ENCODE results near the gene SOHLH1.

The SOHLH1 gene, protein sequence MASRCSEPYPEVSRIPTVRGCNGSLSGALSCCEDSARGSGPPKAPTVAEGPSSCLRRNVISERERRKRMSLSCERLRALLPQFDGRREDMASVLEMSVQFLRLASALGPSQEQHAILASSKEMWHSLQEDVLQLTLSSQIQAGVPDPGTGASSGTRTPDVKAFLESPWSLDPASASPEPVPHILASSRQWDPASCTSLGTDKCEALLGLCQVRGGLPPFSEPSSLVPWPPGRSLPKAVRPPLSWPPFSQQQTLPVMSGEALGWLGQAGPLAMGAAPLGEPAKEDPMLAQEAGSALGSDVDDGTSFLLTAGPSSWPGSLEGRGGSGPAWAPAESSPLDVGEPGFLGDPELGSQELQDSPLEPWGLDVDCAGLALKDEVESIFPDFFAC

DNA sequence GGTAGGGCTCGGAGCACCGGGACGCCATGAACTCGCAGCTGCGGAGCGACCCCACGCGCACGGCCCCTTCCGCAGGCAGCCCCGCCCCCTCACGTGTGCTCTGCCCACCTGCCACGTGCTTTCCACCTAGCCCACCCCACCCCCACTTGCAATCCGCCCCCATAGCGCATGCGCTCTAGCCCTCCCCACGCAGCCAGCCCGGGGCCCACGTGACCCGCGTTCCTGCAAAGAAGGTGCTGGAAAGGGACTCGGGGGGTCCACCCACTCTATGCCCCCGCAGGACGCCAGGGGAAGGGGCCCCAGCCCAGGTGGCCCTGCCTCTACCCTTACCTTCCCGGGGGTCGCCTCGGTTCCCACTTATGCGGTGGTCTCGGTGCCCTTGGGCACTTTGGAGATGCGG, at the start of gene SOHLH1:
SOHLH1 (minus strand) TSS at position 42 of the 400 bp plus-strand sequence; CDS start at position 28, 14 bp downstream.
- no peak for DNase-seq (ENCODE audit: low read depth in 2 of 2)

DNA sequence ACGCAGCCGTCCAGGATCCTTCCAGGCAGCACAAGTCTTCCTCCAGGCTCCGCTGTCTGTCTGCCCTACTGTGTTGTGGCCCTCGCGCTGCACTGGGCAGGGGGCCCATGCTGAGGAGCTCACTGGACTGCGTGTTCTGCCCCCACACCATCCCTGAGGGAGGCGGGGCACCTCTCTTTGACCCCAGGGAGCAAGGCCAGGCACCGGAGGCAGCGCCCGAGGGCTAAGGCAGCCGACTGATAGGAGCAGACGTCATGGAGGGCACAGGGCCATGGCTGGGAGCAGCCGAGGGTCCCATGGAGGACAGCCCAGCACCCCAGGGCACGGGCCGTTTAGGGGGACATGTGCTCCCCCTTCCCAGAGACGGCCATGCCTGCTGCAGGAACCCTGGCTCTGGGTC, 49.4 kb upstream of the SOHLH1 start:
- no peak for DNase-seq (ENCODE audit: low read depth in 2 of 2)

DNA sequence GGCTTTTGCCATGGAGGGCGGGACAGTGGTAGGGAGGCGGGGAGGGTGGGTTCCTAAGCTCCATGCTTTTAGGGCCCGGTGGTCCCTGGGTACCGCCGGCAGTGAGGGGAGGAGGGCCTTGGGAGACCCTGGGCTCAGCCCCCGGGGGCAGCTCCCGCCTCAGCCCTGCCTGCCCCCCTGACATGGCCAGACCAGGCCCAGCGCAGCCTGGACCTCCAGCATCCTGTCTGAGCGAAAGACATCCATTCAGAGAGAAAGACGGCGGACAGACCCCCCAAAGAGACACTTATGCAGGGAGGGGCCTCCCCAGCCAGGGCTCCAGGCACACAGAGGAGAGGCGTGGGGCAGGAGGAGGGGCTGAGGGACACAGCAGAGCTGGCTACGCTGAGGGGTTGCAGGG, 48.0 kb upstream of the SOHLH1 start:
- DNase-seq (ENCODE audit: low read depth in 2 of 2): no peak

DNA sequence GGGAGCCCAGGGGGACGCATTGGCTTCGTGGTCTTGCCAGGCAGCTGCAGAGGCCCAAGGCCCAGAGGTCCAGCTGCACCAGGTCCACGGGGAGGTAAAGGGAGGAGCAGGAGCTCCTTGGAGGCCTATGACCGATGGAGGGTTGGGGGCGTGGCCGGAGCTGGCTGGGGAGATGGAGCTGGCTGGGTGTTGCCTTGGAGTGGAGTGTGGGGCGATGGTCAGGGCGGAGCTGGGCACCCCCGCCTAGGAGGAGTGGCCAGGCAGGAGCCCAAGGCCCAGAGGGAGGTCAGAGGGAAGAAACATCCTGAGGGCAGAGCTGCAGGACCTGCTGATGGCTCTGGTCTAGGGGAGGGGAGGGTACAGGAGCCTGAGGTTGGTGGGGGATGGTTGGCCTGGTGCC, 47.3 kb upstream of the SOHLH1 start:
- no peak for DNase-seq (ENCODE audit: low read depth in 2 of 2)

DNA sequence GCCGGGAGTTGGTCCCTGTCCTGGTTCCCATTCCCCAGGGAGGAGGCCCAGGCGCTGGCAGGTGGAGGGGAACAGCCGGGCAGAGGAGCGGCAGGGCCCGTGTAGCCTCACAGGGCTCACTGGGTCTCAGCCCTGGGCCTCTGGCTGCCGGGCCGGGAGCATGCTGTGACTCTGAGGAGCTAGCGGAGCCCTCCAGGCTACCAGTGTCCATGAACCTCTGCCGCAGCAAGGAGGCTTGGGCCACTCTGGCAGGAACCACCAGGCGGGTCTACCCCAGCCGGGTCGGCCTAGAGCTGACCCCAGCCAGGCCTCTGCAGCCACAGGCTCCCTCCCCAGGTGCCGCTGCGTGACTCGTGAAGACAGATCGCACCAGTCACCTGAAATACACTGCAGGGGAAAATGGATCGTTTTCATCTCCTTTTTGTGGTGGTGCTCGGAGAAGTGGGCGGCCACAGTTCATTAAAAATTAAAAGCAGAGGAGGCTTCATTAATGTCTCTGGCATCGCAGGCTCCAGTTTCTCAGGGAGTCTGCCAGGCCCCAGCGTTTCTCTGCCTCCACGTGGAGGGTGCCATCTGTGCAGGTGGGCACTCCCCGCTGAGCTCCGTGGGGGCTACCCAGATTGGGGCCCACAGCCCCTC, 46.5 kb upstream of the SOHLH1 start:
- DNase-seq (ENCODE audit: low read depth in 2 of 2): no peak

DNA sequence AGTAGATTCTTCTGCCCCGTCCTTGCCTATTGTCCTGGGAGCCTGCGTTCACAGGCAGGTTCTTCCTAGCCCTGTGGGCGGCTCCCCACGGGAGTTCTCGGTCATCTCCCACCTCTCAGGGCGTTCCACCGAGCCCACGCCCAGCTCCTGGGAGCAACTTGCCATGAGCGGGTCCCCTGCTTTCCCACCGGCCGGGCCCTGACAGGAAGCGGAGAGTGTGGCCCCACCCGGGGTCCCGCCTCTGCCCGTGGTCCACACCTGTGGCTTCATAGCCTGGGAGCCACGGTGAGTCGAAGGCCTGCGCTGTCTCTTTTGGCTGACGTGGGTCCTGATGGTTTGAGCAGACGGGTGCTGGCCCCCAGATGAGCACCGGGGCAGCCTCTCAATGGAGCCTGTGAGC, 45.9 kb upstream of the SOHLH1 start:
- no peak for DNase-seq (ENCODE audit: low read depth in 2 of 2)

DNA sequence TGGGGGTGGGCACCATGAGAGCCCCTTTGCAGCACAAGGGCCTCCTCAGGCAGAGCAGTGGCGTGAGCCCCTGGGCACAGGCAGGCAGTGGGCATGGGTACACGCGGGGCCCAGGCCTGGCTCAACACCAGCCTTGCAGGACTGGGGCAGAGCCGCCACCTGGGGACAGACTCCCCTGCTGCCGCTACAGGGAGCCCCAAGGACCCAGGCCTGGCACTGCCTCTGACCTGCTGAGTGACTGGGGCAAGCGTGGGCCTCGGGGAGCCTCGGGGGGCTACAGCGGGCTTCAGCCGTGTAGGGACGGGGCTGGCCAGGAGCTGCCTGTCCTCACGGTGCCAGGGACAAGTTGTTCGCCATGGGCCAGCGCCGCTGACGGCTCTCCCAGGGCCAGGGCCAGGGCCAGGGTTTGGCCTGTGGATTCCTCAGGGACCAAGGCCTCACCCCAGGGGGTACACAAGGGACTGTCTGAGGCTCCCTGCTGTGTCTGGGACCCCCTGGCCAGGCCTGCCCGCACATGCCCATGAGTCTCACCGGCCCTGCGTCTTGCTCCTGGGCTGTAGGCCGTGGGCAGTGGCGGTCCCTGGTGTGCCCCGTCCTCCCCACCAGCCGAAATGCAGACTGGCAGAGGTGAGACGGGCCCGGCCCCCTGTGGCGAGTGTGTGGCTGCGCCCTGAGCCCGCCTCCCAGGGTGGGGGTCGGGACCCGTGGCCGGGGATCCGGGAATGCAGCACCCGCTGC, 45.2 kb upstream of the SOHLH1 start:
- no peak for DNase-seq (ENCODE audit: low read depth in 2 of 2)

DNA sequence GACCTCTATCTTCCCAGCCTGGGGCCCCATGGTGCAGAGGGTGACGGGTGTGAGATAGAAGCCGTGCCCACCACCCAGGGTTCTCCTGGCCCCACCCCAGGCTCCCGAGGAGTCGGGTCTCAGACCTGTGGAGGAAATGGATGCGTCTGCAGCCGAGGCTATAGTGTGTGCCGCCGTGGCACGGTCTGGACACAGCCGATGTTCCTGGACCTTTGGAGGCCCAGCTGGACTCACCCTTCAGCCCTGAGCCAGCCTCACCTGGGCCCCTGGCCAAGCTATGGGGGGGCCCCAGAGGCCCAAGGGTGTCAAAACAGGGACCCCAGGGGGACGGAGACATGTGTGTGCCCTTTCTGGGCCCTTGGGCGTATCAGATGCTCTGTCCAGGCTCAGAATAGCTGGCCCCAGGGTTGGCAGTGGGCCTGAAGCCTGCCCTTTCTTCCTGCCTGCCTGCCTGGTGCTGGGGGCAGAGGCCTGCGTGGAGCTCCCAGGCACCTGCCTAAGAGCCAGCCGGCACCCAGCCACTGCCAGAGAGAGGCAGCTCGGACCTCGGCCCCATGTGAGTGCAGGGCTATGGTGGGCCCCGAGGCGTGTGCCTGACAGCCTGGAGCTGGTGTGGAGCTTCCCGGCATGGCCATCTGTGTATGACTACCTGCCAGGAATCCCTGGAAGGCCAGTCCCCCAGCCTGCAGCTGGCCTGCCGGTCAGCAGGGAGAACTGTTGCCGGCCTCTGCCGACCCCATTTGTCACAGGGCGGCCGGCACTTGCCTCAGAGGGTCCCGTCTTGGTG, 44.5 kb upstream of the SOHLH1 start:
- no peak for DNase-seq (ENCODE audit: low read depth in 2 of 2)

DNA sequence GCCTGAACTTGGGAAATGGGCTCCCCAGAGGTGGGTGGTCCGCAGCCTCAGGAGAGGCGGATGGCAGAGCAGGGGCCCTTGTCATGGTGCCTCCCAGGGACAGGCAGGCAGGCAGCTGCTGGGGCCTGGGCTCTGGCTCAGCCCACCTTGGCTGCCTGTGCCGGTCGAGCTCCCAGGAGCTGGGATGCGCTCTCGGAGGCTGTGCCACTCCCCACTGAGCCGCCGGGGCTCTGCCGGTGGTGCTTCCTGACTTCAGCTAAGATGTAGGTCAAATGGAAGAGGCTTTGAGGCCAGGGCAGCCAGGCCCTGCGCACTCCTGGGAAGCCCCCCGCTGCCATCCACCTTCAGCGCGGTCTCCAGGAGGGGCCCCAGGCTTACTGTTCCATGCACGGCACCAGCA, 43.7 kb upstream of the SOHLH1 start:
- no peak for DNase-seq (ENCODE audit: low read depth in 2 of 2)

DNA sequence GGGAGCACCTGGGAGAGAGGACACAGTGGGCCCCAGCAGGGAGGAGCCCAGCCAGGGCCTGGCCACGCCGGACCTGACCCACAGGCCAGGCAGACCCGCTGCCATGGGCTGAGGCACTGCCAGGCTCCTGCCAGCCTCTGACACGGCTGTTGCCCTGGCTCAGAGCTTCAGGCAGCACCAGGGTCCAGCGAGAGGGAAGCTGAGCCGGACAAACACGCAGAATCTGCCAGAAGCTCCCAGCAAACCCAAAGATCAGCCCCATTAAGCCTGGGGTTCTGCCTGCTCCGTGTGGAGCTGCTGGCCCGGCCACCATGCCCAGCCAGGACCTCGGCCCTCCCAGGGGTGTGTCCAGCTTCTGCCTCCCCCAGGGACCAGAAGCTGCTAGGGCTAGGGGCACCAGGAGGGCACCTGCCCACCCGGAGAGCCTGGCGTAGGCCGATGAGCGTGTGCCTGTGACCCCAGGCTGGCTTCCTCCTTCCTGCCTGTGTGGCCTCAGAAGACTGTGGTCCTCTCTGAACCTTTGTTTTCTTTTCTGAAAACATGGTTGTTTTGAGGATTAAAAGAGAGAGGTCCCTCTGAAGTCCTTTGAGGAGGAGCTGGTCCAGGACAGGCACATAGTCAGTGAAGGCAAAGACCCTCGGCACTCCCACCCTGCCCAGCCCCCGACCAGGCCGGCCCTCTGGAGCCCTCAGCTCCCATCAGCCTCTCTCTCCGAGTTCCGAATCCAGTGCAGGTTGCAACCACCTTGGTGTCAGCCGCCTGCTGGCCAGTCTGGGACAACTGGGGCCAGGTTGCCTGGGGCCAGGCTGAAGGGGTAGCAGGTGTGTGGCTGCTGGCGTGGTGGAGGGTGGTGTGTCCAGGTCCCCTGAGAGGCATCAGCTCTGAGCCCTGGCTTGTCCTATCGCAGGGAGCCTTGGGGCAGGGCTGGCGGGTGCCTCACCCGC, 42.3 kb upstream of the SOHLH1 start:
- DNase-seq (ENCODE audit: low read depth in 2 of 2): no peak

DNA sequence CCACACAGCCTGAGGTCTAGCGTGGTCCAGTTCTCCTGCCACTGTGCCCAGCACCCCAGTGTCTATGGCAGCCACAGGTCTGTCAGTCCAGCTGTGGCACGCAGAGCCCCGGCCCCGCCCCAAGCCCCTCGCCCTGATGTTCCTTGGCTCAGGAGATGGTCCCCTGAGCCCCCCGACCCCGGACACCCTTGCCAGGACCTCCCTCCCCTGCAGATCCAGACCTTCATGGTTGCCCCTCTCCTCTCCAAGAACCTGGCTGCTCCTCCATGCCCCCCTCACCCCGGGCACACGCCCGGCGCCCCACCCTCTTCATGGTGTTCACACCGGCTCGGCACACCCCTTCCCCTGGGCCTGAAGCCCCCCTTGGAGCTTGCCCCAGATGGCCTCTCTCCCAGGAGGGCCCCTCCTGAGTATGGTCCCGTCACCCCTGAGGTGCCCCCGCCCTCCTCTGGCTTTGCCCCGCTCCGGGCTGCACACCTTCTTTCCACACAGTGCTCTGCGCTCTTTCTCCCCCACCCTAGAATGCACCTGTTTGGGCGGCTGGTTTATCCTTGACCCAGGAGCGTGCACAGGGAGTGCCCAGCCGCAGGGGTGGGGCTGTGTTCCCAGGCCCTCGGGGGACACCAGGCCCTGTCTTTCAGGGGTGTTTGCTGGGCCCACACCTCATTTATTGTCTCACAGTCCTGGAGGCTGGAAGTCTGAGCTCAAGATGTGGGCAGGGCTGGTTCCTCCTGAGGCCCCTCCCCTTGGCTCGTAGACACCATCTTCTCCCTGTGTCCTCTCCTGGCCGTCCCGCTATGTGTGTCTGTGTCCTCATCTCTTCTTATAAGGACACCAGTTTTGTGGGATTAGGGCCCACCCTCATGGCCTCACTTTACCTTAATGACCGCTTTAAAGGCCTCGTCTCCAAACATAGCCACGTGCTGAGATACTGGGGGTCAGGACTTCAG, 40.3 kb upstream of the SOHLH1 start:
- DNase-seq (ENCODE audit: low read depth in 2 of 2): no peak

DNA sequence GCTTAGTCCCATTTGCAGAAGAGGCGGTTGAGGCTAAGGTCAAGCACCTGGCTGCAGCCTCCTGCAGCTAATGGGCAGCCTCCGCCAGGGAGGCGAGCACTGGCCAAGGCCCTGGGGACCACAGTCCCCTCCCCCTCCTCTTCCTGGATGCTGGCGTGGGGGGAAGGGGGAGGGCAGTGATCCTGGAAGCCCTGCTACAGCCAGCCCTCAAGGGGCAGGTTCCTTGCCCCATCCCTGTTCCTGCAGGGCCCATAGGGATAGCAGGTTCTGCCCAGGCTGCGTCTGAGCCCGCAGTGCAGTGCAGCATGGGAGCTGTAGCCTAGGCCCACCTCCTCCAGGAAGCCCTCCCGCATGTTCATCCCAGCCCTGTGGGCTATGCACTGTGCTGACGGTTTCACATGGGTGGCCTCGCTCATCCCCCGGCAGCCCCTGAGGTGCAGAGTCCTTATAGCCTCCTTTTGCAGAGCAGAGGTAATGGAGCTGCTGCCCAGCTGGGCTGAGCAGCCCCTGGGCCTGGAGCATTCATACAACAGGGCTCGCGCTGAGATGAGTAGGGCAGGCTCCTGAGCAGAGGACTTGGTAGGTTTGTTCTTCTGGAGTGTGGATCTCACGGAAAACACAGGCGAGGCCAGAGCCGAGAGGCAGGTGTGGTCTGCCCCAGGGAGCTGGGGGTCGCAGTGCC, 38.7 kb upstream of the SOHLH1 start:
- DNase-seq (ENCODE audit: low read depth in 2 of 2): no peak

DNA sequence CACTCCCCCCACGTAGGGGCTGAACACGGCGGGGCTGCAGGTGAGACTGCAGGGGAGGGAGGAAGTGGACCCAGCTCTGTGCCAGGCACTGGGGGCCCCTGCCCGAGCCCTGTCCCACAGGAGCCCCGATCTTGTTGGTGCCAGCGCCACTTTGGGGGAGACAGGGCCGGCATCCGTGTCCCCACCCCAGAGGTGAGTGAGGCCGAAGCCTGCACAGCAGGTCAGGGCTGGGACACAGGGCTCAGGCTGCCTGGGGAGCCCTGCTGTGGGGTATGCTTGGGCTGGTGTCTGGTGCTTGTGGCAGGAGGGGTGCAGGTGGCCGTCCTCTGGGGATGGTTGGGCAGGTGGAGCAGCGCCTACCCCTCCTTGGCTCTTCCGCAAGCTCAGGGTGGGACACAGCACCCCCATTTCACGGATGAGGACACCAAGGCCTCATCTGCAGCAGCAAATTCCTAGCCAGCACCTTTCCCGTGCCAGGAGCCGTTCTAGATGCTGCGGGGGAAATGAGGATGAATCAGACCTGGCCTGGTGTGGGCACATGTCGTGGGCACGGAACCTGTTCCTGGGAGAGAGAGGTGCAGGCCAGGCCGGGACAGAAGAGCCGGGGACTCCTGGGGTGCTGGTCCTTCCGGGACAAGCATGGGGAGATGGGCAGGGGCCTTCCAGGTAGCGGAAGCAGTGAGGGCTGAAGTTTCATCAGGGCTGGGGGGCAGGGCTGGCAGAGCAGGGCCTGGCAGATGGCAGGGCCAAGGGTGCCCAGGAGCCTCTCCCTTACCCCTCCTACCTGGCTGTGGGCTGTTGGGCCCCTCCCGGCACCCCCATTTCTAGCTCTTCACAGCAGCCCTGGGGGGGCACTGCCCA, 37.9 kb upstream of the SOHLH1 start:
- no peak for DNase-seq (ENCODE audit: low read depth in 2 of 2)

DNA sequence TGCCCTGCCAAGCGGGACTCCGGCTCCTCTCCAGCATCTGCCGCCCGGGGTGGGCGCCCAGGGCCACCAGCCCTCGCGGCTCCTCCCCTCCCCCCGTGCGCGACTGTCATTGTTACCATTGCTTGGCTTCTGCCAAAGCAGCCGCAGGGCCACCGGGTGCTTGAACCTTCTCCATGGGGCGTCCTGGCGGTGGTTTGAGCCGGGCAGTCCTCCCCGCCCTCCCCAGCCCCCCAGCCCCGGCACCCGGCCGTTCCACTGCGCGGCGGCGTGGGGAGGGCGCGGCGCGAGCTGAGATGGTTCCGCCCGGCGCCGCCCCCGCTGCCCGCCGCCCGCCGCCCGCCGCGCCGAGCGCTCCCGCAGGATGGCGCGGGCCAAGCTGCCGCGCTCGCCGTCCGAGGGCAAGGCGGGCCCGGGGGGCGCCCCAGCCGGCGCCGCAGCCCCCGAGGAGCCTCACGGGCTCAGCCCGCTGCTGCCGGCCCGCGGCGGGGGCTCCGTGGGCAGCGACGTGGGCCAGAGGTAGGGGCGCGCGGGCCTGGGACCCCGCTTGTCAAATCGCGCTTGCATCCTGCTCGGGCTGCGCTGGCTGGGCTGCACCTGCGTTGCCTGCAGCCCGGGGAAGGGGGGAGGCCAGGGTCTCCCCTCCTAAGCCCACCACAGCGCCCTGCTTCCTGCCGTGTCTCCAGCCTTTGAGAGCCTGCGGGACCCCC, 37.1 kb upstream of the SOHLH1 start:
- DNase-seq (ENCODE audit: low read depth in 2 of 2): no peak

DNA sequence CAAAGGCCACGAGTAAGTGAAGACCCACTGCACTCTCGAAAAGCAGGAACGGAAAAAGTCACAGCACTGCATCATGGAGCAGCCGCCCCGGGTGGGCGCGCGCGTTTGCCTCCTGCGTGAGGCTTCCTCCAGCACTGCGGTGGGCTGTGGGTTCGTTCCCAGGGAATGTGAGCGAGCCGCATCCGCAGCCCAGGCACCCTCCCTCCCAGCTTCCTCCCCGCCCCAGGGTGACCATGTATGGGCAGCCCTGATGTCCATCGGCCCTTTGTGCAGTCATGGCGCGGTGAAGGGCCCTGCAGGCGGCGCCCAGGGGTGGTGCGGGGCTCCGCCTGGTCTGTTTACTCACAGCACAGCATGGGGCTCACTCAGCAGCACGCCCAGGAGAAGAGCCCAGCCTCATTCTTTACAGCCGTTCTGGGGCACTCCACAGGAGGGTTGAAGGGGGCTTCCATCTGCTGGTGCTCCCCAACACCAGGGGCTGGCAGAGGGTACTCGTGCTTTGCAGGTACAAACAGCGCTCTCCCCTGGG, 35.4 kb upstream of the SOHLH1 start:
- DNase-seq (ENCODE audit: low read depth in 2 of 2): no peak

DNA sequence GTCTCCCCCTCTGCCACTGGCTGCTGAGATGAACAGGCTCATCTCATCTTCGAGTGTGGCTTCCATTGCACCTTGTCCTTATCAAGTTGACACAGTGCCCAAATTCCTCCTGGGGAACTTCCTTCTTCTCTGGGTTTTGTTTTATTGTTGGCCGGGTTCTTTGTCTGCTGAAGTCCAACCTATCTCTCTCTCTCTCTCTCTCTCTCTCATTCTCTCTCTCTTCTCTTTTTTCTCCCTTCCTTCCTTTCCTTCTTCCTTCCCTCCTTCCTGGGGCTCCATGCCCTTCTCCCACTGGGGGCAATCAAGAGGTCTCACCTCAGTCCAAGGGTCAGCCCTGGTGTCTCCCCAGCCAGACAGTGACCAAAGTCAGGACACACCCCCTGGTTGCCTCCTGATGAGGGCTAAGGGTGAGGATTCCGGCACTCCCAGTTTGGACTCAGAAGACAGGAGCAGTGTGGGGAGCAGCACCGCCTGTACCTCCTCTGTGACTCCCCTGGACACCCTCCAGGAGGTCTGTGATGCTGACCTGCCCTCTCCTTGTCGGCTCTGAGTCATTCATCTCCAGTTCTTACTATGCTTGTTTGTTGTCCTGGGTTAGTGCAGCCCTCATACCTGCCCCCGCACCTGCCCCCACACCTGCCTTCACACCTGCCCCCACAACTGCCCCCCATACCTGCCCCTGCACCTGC, 33.4 kb upstream of the SOHLH1 start:
- no peak for DNase-seq (ENCODE audit: low read depth in 2 of 2)

DNA sequence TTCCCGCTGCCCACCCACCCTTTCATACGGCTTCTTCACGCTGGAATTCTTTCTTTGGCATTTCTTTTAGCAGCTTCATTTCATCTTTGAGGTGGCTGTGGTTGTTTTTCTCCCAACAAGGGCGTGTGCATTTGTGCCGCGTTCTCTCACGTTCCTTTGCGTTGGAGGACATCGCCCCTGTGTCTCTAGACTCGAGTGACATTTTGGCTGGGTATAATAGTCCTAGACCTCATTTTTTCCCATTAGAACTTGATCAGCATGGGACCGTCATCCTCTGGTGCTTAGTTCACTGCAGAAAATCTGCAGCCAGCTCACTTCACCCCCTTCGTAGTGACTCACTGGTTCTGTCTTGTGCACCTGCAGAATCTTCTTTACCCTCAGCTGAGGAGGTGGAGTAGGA, 32.2 kb upstream of the SOHLH1 start:
- no peak for DNase-seq (ENCODE audit: low read depth in 2 of 2)

Data from stimulated activated CD4-positive, alpha-beta T cell treated with anti-CD3 and anti-CD28 coated beads, Interleukin-15, amount 100 ng/mL, for 48 hours (primary cell).